Sigmoid colon (tissue), 7 donors: ENCODE results near the gene SNRNP200. TPM values are rescaled to one million over a fixed set of nuclear protein-coding genes. Genes with fewer than 3 reads are reported as not detected.

Experiments used
- DNase-seq: peaks from one replicate; pipeline ENCODE4 v3.0.0-alpha.2; 2019
- H3K27ac ChIP-seq, 4 donors: fragments of 200-600 bp; sonication (generic); one replicate each; pipeline ENCODE4 v1.5.1; 2016 to 2019; ENCODE audit warnings: mild to moderate bottlenecking in 1 of 4
- H3K27me3 ChIP-seq, 3 donors: fragments of 200-600 bp; sonication (generic); one replicate each; pipeline ENCODE4 v1.5.1; 2019; ENCODE audit warnings: mild to moderate bottlenecking in 1 of 3
- H3K36me3 ChIP-seq, 4 donors: fragments of 200-600 bp; sonication (generic); one replicate each; pipeline ENCODE4 v1.5.1; 2016 to 2019
- H3K4me1 ChIP-seq, 4 donors: fragments of 200-600 bp; sonication (generic); one replicate each; pipeline ENCODE4 v1.5.1; 2017 to 2019
- H3K4me3 ChIP-seq, 4 donors: fragments of 200-600 bp; sonication (generic); one replicate each; pipeline ENCODE4 v1.5.1; 2017 to 2019; ENCODE audit warnings: mild to moderate bottlenecking in 2 of 4, moderate library complexity in 1 of 4
- H3K9me3 ChIP-seq, 4 donors: fragments of 200-600 bp in 3 of 4; sonication (generic) in 3 of 4; one replicate each; pipeline versions ENCODE4 v1.5.1 to v1.6.1; 2013 to 2019
- EP300 ChIP-seq, 4 donors: sonication (generic); formaldehyde crosslinking; IDR thresholded peaks; one replicate each; pipeline ENCODE4 v1.6.1; 2017; ENCODE audit warnings: antibody characterized with exemption in 4 of 4
- POLR2A ChIP-seq, 2 donors: fragments of 450-650 bp; IDR thresholded peaks; one replicate each; pipeline ENCODE4 v1.6.1; 2016; ENCODE audit warnings: antibody characterized with exemption in 2 of 2, mild to moderate bottlenecking in 2 of 2, moderate library complexity in 2 of 2
- POLR2AphosphoS5 ChIP-seq, 4 donors: sonication (generic); formaldehyde crosslinking; IDR thresholded peaks; one replicate each; pipeline ENCODE4 v1.6.1; 2017; ENCODE audit warnings: antibody characterized with exemption in 4 of 4
- WGBS, 2 donors: extraction: QIAGEN DNeasy Blood & Tissue Kit; methylation state at CpG; one replicate each; pipeline ENCODE4 v1.1.7; 2013; 5-methylcytosine and 5-hydroxymethylcytosine counted together
- intact Hi-C: fragments of 100-400 bp; cut with DNase I; formaldehyde crosslinking; loops from one replicate; pipeline ENCODE4 v1.15.1; 2023
- polyA plus RNA-seq, 3 donors: library from polyadenylated mRNA; stranded (reverse); fragments of 200-250 nt; gene quantifications; one replicate each; pipeline ENCODE4 v1.2.3, GENCODE V29; 2013
- total RNA-seq, 4 donors: library from RNA; depleted of rRNA; stranded (reverse); fragments of >200 nt; gene quantifications; one replicate each; pipeline ENCODE4 v1.1.0, GENCODE V29; 2016
- TF ChIP-seq, protein P1 (sequence below), 4 experiments: fragments of 450-650 bp in 3 of 4; fragments of 200-600 bp in 1 of 4; IDR thresholded peaks; one replicate each; pipeline ENCODE4 v1.5.1; 2016 to 2019; ENCODE audit warnings: antibody characterized with exemption in 4 of 4, mild to moderate bottlenecking in 3 of 4, moderate library complexity in 2 of 4
- donor health status: healthy with polysubstance abuse.
- donor health status: Bipolar disorder and iron deficiency.
- donor health status: healthy.

The SNRNP200 gene
- total and polyA plus RNA-seq, 7 donors: 26.8 to 86.5 (median 78.9) TPM

DNA sequence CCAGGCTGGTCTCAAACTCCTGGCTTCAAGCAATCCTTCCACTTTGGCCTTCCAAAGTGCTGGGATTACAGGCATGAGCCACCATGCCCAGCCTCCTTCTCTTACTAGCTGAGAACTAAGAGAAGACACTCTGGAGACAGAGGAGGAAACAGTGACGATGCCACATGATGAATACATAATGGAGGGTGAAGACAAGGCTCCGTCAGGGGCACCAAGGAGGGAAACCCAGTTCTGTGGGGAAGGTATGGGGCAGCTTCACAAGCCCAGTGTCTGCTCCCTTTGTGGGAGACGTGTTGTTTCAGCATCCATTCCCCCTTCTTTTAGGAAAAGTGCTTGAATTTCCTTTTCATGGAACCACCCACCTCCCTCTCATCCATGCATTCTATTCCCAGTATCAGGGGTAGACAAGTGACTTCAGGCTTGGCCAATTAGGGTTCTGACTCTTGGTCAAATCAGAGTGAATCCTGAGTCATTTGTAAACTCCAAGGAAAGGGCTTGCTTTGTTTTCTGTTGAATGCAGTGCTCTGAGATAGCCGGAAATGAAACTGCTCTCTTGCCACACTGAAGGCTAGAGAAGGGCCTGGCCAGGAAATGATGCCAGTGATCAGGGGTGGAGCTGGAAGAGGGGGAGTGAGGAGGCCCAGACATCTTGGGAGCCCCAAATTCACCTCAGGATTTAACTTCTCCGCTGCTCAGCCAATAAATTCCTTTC lies 63.3 kb downstream of the SNRNP200 start:
- Histone ChIP-seq H3K4me1 (no peaks in the 10 kb centered on the region), H3K27ac (peak overlapping the region; percentile 43 to 60 (median 52)), H3K9me3 (no peaks in the 10 kb centered on the region), H3K36me3 (peaks cover 0 to 14% (median 0%) of the 10 kb centered on the region in 4 donors), H3K27me3 (no peaks in the 10 kb centered on the region), H3K4me3 (no peak overlapping the region)
- TF ChIP-seq POLR2A (IDR thresholded peaks at IDR 0.05): no peak
- peak in 2 of 4 donors; percentile 6 to 28 for TF ChIP-seq POLR2AphosphoS5 (IDR thresholded peaks at IDR 0.05)
- no peak for TF ChIP-seq EP300 (IDR thresholded peaks at IDR 0.05)
- intact Hi-C loops: no loop called here
- 57 to 83% methylated on average over 5 of the region's 5 CpGs for WGBS, 2 donors
- peak; percentile 76 for DNase-seq

DNA sequence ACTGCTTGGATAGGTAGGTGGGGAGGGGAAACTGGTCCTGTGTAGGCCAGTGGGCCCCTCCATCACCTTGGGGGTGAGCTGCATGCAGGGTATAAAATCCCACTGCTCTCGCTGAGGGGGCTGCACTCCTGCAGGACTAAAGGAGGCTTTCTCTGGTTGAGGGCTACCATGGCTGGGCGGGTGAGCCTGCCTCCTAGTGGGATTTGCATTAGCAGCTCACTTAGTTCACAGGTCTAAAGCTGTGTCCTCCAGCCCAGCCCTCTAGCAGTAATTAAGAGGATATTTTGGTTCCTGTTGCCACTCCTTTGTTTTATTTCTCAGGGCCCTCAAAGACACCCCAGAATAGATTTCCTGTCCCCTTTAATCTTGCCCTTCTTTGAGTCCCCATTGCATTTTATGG lies 64.1 kb downstream of the SNRNP200 start:
- Histone ChIP-seq H3K36me3 (peaks cover 0 to 14% (median 0%) of the 10 kb centered on the region in 4 donors), H3K9me3 (no peaks in the 10 kb centered on the region), H3K4me1 (no peaks in the 10 kb centered on the region), H3K27ac (peak overlapping the region in 2 of 4 donors; percentile 51 to 52), H3K4me3 (no peak overlapping the region), H3K27me3 (no peaks in the 10 kb centered on the region)
- TF ChIP-seq EP300 (IDR thresholded peaks at IDR 0.05): no peak
- TF ChIP-seq, protein P1, sequence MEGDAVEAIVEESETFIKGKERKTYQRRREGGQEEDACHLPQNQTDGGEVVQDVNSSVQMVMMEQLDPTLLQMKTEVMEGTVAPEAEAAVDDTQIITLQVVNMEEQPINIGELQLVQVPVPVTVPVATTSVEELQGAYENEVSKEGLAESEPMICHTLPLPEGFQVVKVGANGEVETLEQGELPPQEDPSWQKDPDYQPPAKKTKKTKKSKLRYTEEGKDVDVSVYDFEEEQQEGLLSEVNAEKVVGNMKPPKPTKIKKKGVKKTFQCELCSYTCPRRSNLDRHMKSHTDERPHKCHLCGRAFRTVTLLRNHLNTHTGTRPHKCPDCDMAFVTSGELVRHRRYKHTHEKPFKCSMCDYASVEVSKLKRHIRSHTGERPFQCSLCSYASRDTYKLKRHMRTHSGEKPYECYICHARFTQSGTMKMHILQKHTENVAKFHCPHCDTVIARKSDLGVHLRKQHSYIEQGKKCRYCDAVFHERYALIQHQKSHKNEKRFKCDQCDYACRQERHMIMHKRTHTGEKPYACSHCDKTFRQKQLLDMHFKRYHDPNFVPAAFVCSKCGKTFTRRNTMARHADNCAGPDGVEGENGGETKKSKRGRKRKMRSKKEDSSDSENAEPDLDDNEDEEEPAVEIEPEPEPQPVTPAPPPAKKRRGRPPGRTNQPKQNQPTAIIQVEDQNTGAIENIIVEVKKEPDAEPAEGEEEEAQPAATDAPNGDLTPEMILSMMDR (IDR thresholded peaks at IDR 0.05): no peak
- WGBS, 2 donors: 90 to 94% methylated on average over 2 of the region's 2 CpGs
- DNase-seq: peak; percentile 29
- intact Hi-C loops: no loop called here

DNA sequence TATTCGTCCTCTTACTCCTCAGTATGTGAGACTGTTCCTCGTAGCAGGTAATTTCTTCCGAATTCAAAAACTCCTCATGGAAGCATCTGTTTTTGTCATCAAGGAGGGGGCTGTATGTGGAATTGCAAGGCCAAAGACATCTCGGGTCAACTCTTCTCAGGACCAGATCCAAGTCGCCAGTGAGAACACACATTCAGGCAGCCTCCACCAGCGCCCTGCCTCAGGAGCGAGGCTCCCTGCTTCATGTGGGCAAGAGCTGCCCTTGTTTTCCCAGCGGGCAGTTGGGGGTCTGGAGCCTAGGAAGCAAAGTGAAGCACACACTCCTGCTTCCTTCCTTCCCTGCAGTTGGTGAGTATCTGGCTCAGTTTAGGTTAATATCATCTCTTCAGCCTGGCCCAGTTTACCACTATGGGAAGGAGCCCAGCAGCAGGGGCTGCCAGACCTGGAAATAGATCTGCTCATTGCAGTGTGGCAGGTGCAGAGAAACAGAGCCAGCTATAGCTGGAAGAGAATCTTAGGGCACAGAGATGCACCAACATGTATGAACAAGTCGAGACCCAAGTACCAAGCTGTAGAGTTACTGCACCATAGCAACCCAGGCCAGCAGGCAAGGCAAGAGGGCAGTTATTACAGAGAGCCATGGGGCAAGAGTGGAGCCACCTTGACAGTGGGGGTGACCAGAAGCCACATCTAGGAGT lies 64.9 kb downstream of the SNRNP200 start:
- Histone ChIP-seq H3K4me1 (no peaks in the 10 kb centered on the region), H3K4me3 (no peak overlapping the region), H3K9me3 (no peaks in the 10 kb centered on the region), H3K27ac (no peak overlapping the region), H3K27me3 (no peaks in the 10 kb centered on the region), H3K36me3 (peaks cover 0 to 14% (median 0%) of the 10 kb centered on the region in 4 donors)
- peak; percentile 44 for DNase-seq
- 91 to 98% methylated on average over 9 of the region's 9 CpGs for WGBS, 2 donors
- intact Hi-C loops: no loop called here
- TF ChIP-seq POLR2AphosphoS5 (IDR thresholded peaks at IDR 0.05) (no peak), EP300 (IDR thresholded peaks at IDR 0.05) (no peak), POLR2A (IDR thresholded peaks at IDR 0.05) (no peak)
- TF ChIP-seq, protein P1 (IDR thresholded peaks at IDR 0.05): no peak

DNA sequence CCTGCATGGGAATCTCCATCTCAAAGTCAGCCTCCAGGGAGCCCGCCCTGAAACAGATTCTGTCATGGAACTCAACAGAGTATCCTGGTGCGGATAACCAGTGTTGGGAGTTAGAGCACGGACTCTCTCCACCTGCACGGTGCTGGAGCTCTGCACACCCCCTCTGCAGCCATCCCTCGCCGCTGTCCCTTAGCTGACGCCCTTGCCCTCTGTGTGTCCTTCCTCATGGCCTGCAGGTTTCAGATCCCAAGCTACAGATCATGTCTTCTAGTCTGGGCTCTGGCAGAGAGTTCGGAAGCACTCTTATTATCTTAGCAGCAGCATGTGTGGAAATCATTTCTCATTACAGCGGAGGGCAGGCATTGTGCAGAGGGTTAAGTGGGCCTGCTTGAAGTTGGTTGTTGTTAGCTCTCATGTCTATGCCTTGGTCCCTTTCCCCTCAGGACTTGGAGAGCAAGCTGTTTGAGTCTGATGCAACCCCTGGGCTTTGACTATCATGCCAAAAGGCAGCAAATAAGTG lies 65.5 kb downstream of the SNRNP200 start:
- WGBS, 2 donors: 96 to 97% methylated on average over 9 of the region's 9 CpGs
- intact Hi-C loops: no loop called here

More for the DNA sequence above, 65.5 kb downstream of the SNRNP200 start:
- Histone ChIP-seq H3K4me3 (no peak overlapping the region), H3K36me3 (peaks cover 0 to 14% (median 0%) of the 10 kb centered on the region in 4 donors), H3K4me1 (no peaks in the 10 kb centered on the region), H3K27me3 (no peaks in the 10 kb centered on the region), H3K27ac (no peak overlapping the region), H3K9me3 (no peaks in the 10 kb centered on the region)
- DNase-seq: peak; percentile 2
- TF ChIP-seq POLR2AphosphoS5 (IDR thresholded peaks at IDR 0.05): no peak
- no peak for TF ChIP-seq POLR2A (IDR thresholded peaks at IDR 0.05)
- TF ChIP-seq EP300 (IDR thresholded peaks at IDR 0.05): no peak
- TF ChIP-seq, protein P1 (IDR thresholded peaks at IDR 0.05): no peak
